H9 (cell line): ENCODE results near the gene ADAM17. TPM values are rescaled to one million over a fixed set of nuclear protein-coding genes. Genes with fewer than 3 reads are reported as not detected.

Experiments
- DNase-seq: peaks from one replicate; pipeline ENCODE4 v3.0.0-alpha.2; 2017
- H2AFZ ChIP-seq: one replicate; pipeline ENCODE4 v1.6.1; 2013; ENCODE audit warnings: mild to moderate bottlenecking, low read length, control low read depth, moderate library complexity
- H2AK5ac ChIP-seq: 2 replicates; pipeline ENCODE4 v1.6.1; 2013; ENCODE audit warnings: low read length, control low read depth, mixed read lengths; ENCODE audit not compliant: insufficient read length
- H2BK120ac ChIP-seq: one replicate; pipeline ENCODE4 v1.6.1; 2013; ENCODE audit warnings: low read depth, mild to moderate bottlenecking, low read length, control low read depth, inconsistent platforms; ENCODE audit not compliant: poor library complexity, severe bottlenecking
- H2BK12ac ChIP-seq: 2 replicates; pipeline ENCODE4 v1.6.1; 2013; ENCODE audit warnings: low read length, control low read depth, mixed read lengths, low read depth; ENCODE audit not compliant: insufficient read length
- H2BK15ac ChIP-seq: 2 replicates; pipeline ENCODE4 v1.6.1; 2013; ENCODE audit warnings: low read depth, low read length, control low read depth
- H2BK20ac ChIP-seq: one replicate; pipeline ENCODE4 v1.6.1; 2013; ENCODE audit warnings: low read depth, mild to moderate bottlenecking, low read length, control low read depth, inconsistent platforms; ENCODE audit not compliant: poor library complexity, severe bottlenecking
- H2BK5ac ChIP-seq: 2 replicates; pipeline ENCODE4 v1.6.1; 2013; ENCODE audit warnings: low read length, control low read depth, mixed read lengths; ENCODE audit not compliant: insufficient read length
- H3K14ac ChIP-seq: 2 replicates; pipeline ENCODE4 v1.6.1; 2013; ENCODE audit warnings: low read length, control low read depth; ENCODE audit not compliant: insufficient read depth
- H3K18ac ChIP-seq: 2 replicates; pipeline ENCODE4 v1.6.1; 2013; ENCODE audit warnings: low read depth, mild to moderate bottlenecking, mixed read lengths, low read length, control low read depth; ENCODE audit not compliant: insufficient read length
- H3K23ac ChIP-seq: 2 replicates; pipeline ENCODE4 v1.6.1; 2013; ENCODE audit warnings: low read length, control low read depth, mixed read lengths, low read depth; ENCODE audit not compliant: insufficient read length
- H3K23me2 ChIP-seq: 2 replicates; pipeline ENCODE4 v1.6.1; 2013; ENCODE audit warnings: low read depth, mild to moderate bottlenecking, mixed read lengths, low read length, control low read depth; ENCODE audit not compliant: insufficient read length, poor library complexity, severe bottlenecking
- H3K27ac ChIP-seq: 2 replicates; pipeline ENCODE4 v1.5.1; 2013; ENCODE audit warnings: low read length, control low read depth, mixed read lengths, low read depth; ENCODE audit not compliant: insufficient read length
- H3K27me3 ChIP-seq: 2 replicates; pipeline ENCODE4 v1.6.1; 2013; ENCODE audit warnings: low read length, control low read depth, inconsistent platforms; ENCODE audit not compliant: insufficient read depth
- H3K4ac ChIP-seq: 2 replicates; pipeline ENCODE4 v1.6.1; 2013; ENCODE audit warnings: low read depth, mild to moderate bottlenecking, control low read depth, inconsistent platforms, low read length, moderate library complexity
- H3K4me1 ChIP-seq: 2 replicates; pipeline ENCODE4 v1.6.1; 2013; ENCODE audit warnings: low read length, control low read depth, inconsistent platforms; ENCODE audit not compliant: insufficient read depth
- H3K4me2 ChIP-seq: 2 replicates; pipeline ENCODE4 v1.6.1; 2013; ENCODE audit warnings: low read length, control low read depth, mixed read lengths; ENCODE audit not compliant: insufficient read length, insufficient read depth
- H3K56ac ChIP-seq: 2 replicates; pipeline ENCODE4 v1.6.1; 2013; ENCODE audit warnings: low read depth, mild to moderate bottlenecking, mixed read lengths, low read length, control low read depth; ENCODE audit not compliant: insufficient read length
- H3K79me1 ChIP-seq: 2 replicates; pipeline ENCODE4 v1.6.1; 2013; ENCODE audit warnings: low read depth, mild to moderate bottlenecking, moderate library complexity, low read length, control low read depth, inconsistent platforms; ENCODE audit not compliant: insufficient read depth, poor library complexity, severe bottlenecking
- H3K79me2 ChIP-seq: 2 replicates; pipeline ENCODE4 v1.6.1; 2013; ENCODE audit warnings: low read length, control low read depth, inconsistent platforms; ENCODE audit not compliant: insufficient read depth
- H3K9ac ChIP-seq: 2 replicates; pipeline ENCODE4 v1.6.1; 2013; ENCODE audit warnings: low read length, control low read depth, mixed read lengths; ENCODE audit not compliant: insufficient read length; ENCODE audit errors: extremely low read depth
- H3K9me3 ChIP-seq: one replicate; pipeline ENCODE4 v1.6.1; 2013; ENCODE audit warnings: low read depth, low read length, inconsistent platforms; ENCODE audit not compliant: control insufficient read depth
- H3T11ph ChIP-seq: one replicate; pipeline ENCODE4 v1.6.1; 2013; ENCODE audit warnings: mild to moderate bottlenecking, low read length, control low read depth, inconsistent platforms
- H4K20me1 ChIP-seq: one replicate; pipeline ENCODE4 v1.6.1; 2013; ENCODE audit not compliant: control insufficient read depth, insufficient read length, insufficient read depth
- H4K5ac ChIP-seq: 2 replicates; pipeline ENCODE4 v1.6.1; 2013; ENCODE audit warnings: low read depth, mild to moderate bottlenecking, mixed read lengths, low read length, control low read depth; ENCODE audit not compliant: insufficient read length
- H4K8ac ChIP-seq: replicated peaks from 2 replicates; pipeline ENCODE4 v1.6.1; 2013; ENCODE audit warnings: low read length, control low read depth, mixed read lengths, low read depth; ENCODE audit not compliant: insufficient read length
- H4K91ac ChIP-seq: 2 replicates; pipeline ENCODE4 v1.6.1; 2013; ENCODE audit warnings: low read depth, mild to moderate bottlenecking, moderate library complexity, mixed read lengths, low read length, control low read depth; ENCODE audit not compliant: insufficient read length
- H3K27ac Mint-ChIP-seq, 3 experiments: 2 replicates in 2 of 3; 3 replicates in 1 of 3; pipeline ENCODE4 v1.8.0; 2020 to 2021; ENCODE audit warnings: mixed read lengths in 3 of 3, mild to moderate bottlenecking in 1 of 3, moderate library complexity in 1 of 3
- H3K27me3 Mint-ChIP-seq: 2 replicates; pipeline ENCODE4 v1.8.0; 2021; ENCODE audit warnings: low read depth, mild to moderate bottlenecking, moderate library complexity, mixed read lengths
- H3K36me3 Mint-ChIP-seq, 3 experiments: 2 replicates in 2 of 3; 3 replicates in 1 of 3; pipeline ENCODE4 v1.8.0; 2020 to 2021; ENCODE audit warnings: low read depth in 3 of 3, mixed read lengths in 3 of 3; ENCODE audit not compliant: insufficient read depth in 1 of 3
- H3K4me1 Mint-ChIP-seq, 2 experiments: 2 replicates each; pipeline ENCODE4 v1.8.0; 2020; ENCODE audit warnings: mixed read lengths in 2 of 2
- H3K4me3 Mint-ChIP-seq, 2 experiments: 2 replicates in 1 of 2; 3 replicates in 1 of 2; pipeline ENCODE4 v1.8.0; 2020 to 2021; ENCODE audit warnings: mild to moderate bottlenecking in 2 of 2, mixed read lengths in 2 of 2, moderate library complexity in 1 of 2
- H3K9me3 Mint-ChIP-seq, 2 experiments: 2 replicates in 1 of 2; 3 replicates in 1 of 2; pipeline ENCODE4 v1.8.0; 2020; ENCODE audit warnings: mild to moderate bottlenecking in 2 of 2, mixed read lengths in 2 of 2, moderate library complexity in 1 of 2
- CTCF ChIP-seq: fragments of 200-600 bp; sonication (generic); conservative IDR thresholded peaks from 3 replicates; pipeline ENCODE4 v1.8.0; 2021; ENCODE audit warnings: antibody characterized with exemption, mild to moderate bottlenecking
- WGBS: extraction: QIAGEN DNeasy Blood & Tissue Kit; methylation state at CpG from one replicate; pipeline ENCODE4 v1.1.7; 2013; ENCODE audit warnings: missing lambda C conversion rate, low lambda C conversion rate, mixed read lengths; ENCODE audit not compliant: insufficient read length; ENCODE audit errors: extremely low coverage; 5-methylcytosine and 5-hydroxymethylcytosine counted together
- total RNA-seq: library from RNA; stranded (reverse); gene quantifications from 2 replicates; pipeline ENCODE4 v1.2.1, GENCODE V29; 2021

ADAM17 gene
- total RNA-seq, 1 experiment from 2014 or later = 26.3 TPM

GRCh38 chr2:9463698-9464034, 92.0 kb downstream of the ADAM17 start:
- H4K5ac ChIP-seq = no peak overlapping the region
- H3K4ac ChIP-seq = no peak overlapping the region
- H2BK20ac ChIP-seq = no peak overlapping the region
- no peaks in the 10 kb centered on the region for H3K23me2 ChIP-seq
- no peaks in the 10 kb centered on the region for H3K79me2 ChIP-seq
- no peak overlapping the region for H2AK5ac ChIP-seq
- Mint-ChIP-seq H3K36me3 (peaks cover 15 to 56% (median 49%) of the 10 kb centered on the region in 3 experiments; a peak in 6 of 7 replicates), H3K27ac (no peak overlapping the region), H3K9me3 (no peaks in the 10 kb centered on the region), H3K27me3 (no peaks in the 10 kb centered on the region), H3K4me3 (no peak overlapping the region), H3K4me1 (peaks cover 0 to 4% of the 10 kb centered on the region in 2 experiments; a peak in 1 of 4 replicates)
- WGBS = no CpG with 5 or more reads among the region's 7 CpGs
- H2BK120ac ChIP-seq = no peak overlapping the region
- no peak for DNase-seq
- H3K4me1 ChIP-seq = no peaks in the 10 kb centered on the region
- no peak overlapping the region for H3K4me2 ChIP-seq
- no peaks in the 10 kb centered on the region for H3K9me3 ChIP-seq
- no peak overlapping the region for H3K27ac ChIP-seq
- H4K91ac ChIP-seq = no peak overlapping the region
- H3K18ac ChIP-seq = no peak overlapping the region
- no peak overlapping the region for H2BK15ac ChIP-seq
- no peak overlapping the region for H3K56ac ChIP-seq
- H4K20me1 ChIP-seq = no peaks in the 10 kb centered on the region
- no peak overlapping the region for H3T11ph ChIP-seq
- no peak overlapping the region for H3K14ac ChIP-seq
- no peaks in the 10 kb centered on the region for H3K79me1 ChIP-seq
- H3K23ac ChIP-seq = no peak overlapping the region
- H2BK12ac ChIP-seq = no peak overlapping the region
- H3K27me3 ChIP-seq = no peaks in the 10 kb centered on the region
- no peak overlapping the region for H2BK5ac ChIP-seq
- no peak overlapping the region for H2AFZ ChIP-seq
- no peak for TF ChIP-seq CTCF
- H3K9ac ChIP-seq = no peak overlapping the region
- no peak overlapping the region for H4K8ac ChIP-seq
